ENCODE measurements around the gene NT5M. TPM values are rescaled to one million over a fixed set of nuclear protein-coding genes. Genes with fewer than 3 reads are reported as not detected.

The NT5M gene
- total RNA-seq, 1 experiment from 2014 or later, result 6.6 TPM

DNA sequence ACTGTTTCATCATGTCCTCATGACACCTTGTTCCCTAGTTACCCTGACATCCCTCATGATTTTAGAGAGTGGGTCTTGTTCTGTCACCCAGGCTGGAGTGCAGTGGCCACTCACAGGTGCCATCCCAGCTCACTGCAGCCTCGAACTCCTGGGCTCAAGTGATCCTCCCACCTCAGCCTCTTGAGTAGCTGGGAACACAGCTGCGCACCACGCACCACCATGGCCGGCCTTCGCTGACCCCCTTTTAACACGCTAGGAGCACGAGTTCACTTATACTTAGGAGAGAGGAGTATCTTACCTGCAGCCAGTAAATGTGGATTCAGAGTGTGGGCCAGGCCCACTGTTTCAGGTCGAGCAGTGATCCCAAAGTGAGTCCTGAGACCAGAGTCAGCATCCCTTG is 21.4 kb downstream of the NT5M start:
- H3K18ac ChIP-seq (ENCODE audit: insufficient read length, low read depth, low read length), result no peak overlapping the region
- H3K9ac ChIP-seq (ENCODE audit: extremely low read depth, insufficient read length, low read length), result no peak overlapping the region
- H3K27me3 Mint-ChIP-seq (ENCODE audit: low read depth), result no peaks in the 10 kb centered on the region
- H3T11ph ChIP-seq (ENCODE audit: low read length), result no peak overlapping the region
- H3K9me3 ChIP-seq (ENCODE audit: control insufficient read depth, low read depth, low read length), result no peaks in the 10 kb centered on the region
- no peaks in the 10 kb centered on the region for H3K27me3 ChIP-seq (ENCODE audit: insufficient read depth, low read length)
- TF ChIP-seq, protein P1, sequence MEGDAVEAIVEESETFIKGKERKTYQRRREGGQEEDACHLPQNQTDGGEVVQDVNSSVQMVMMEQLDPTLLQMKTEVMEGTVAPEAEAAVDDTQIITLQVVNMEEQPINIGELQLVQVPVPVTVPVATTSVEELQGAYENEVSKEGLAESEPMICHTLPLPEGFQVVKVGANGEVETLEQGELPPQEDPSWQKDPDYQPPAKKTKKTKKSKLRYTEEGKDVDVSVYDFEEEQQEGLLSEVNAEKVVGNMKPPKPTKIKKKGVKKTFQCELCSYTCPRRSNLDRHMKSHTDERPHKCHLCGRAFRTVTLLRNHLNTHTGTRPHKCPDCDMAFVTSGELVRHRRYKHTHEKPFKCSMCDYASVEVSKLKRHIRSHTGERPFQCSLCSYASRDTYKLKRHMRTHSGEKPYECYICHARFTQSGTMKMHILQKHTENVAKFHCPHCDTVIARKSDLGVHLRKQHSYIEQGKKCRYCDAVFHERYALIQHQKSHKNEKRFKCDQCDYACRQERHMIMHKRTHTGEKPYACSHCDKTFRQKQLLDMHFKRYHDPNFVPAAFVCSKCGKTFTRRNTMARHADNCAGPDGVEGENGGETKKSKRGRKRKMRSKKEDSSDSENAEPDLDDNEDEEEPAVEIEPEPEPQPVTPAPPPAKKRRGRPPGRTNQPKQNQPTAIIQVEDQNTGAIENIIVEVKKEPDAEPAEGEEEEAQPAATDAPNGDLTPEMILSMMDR (conservative IDR thresholded peaks at IDR 0.05), result no peak
- H3K9me3 Mint-ChIP-seq, result no peaks in the 10 kb centered on the region
- no peak overlapping the region for H2BK15ac ChIP-seq (ENCODE audit: low read depth, low read length)
- no peak overlapping the region for H3K4ac ChIP-seq (ENCODE audit: low read depth, low read length)
- no peak overlapping the region for H3K23ac ChIP-seq (ENCODE audit: insufficient read length, low read depth, low read length)
- H3K79me1 ChIP-seq (ENCODE audit: insufficient read depth, low read depth, low read length, poor library complexity, severe bottlenecking), result no peaks in the 10 kb centered on the region
- H3K56ac ChIP-seq (ENCODE audit: insufficient read length, low read depth, low read length), result no peak overlapping the region
- WGBS (ENCODE audit: extremely low coverage, insufficient read length, low lambda C conversion rate), result no CpG with 5 or more reads among the region's 8 CpGs
- no peak overlapping the region for H3K4me3 Mint-ChIP-seq
- no peaks in the 10 kb centered on the region for H3K79me2 ChIP-seq (ENCODE audit: insufficient read depth, low read length)
- H3K23me2 ChIP-seq (ENCODE audit: insufficient read length, low read depth, low read length, poor library complexity, severe bottlenecking), result no peaks in the 10 kb centered on the region
- H3K27ac Mint-ChIP-seq, result no peak overlapping the region
- H3K4me1 ChIP-seq (ENCODE audit: insufficient read depth, low read length), result no peaks in the 10 kb centered on the region
- H4K8ac ChIP-seq (replicated peaks; ENCODE audit: insufficient read length, low read depth, low read length), result no peak overlapping the region
- H3K4me2 ChIP-seq (ENCODE audit: insufficient read depth, insufficient read length, low read length), result no peak overlapping the region
- H2BK5ac ChIP-seq (ENCODE audit: insufficient read length, low read length), result no peak overlapping the region
- H2BK12ac ChIP-seq (ENCODE audit: insufficient read length, low read depth, low read length), result no peak overlapping the region
- H3K36me3 Mint-ChIP-seq (ENCODE audit: insufficient read depth in 1 of 3, low read depth in 3 of 3), result peaks cover 0 to 9% (median 9%) of the 10 kb centered on the region in 3 experiments; a peak in 4 of 7 replicates
- H3K14ac ChIP-seq (ENCODE audit: insufficient read depth, low read length), result no peak overlapping the region
- no peak overlapping the region for H4K5ac ChIP-seq (ENCODE audit: insufficient read length, low read depth, low read length)
- no peak overlapping the region for H2AFZ ChIP-seq (ENCODE audit: low read length)
- no peak overlapping the region for H2BK120ac ChIP-seq (ENCODE audit: low read depth, low read length, poor library complexity, severe bottlenecking)
- H2BK20ac ChIP-seq (ENCODE audit: low read depth, low read length, poor library complexity, severe bottlenecking), result no peak overlapping the region
- H3K27ac ChIP-seq (ENCODE audit: insufficient read length, low read depth, low read length), result no peak overlapping the region
- H4K91ac ChIP-seq (ENCODE audit: insufficient read length, low read depth, low read length), result no peak overlapping the region
- no peaks in the 10 kb centered on the region for H3K4me1 Mint-ChIP-seq
- no peak overlapping the region for H2AK5ac ChIP-seq (ENCODE audit: insufficient read length, low read length)
- no peak for DNase-seq
- H4K20me1 ChIP-seq (ENCODE audit: control insufficient read depth, insufficient read depth, insufficient read length), result no peaks in the 10 kb centered on the region

All from H9 (cell line).